ENCODE results near the gene PATL1.
A peak's percentile ranks its signal among the peaks of the same experiment; 100 is the strongest.

PATL1 gene

DNA sequence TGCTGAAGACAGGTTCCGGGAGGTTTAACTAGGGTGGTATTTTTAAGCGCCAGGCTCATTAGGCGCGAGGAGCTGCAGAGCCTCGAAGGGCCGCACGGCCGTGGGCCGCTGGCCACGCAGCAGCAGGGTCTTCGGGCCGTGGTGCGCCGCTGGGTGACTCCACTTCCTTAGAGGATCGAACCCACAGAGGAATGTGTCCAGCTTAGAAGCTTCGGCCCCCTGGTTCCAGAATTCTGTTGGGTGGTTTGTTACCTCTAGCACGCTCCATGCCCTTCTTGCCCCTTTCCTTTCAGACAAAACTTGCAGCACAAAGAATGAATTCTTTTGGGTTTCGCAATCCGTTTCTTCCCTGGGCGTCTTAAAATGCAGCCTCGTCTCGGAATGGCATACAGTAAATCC is 773 bp upstream of the PATL1 start:
- POLR2A ChIA-PET = interaction anchor here (0.6 to 1.8 kb wide), 23 partner anchors 8 to 356 kb away, joined by 3 to 39 read pairs (median 5); partner anchors contain the start of genes MRPL16, OSBP and STX3
- Histone ChIP-seq H3K9me3 (ENCODE audit: control insufficient read depth, insufficient read depth, low read depth, low read length) (no peaks in the 10 kb centered on the region), H3K4me3 (ENCODE audit: low read depth, low read length) (peak overlapping the region; percentile 80), H3K4me1 (ENCODE audit: control insufficient read depth, insufficient read depth, low read length) (no peaks in the 10 kb centered on the region), H3K27ac (ENCODE audit: extremely low read depth, low read depth, low read length) (peak overlapping the region; percentile 66; the same call in 1 of the 2 replicates), H3K36me3 (ENCODE audit: control insufficient read depth in 2 of 2, insufficient read depth in 1 of 2, low read length in 2 of 2) (peaks cover 20 to 23% of the 10 kb centered on the region in 2 experiments)
- CTCF ChIA-PET = interaction anchor here (0.5 to 1.9 kb wide), 4 partner anchors 11 to 1908 kb away, joined by 3 to 11 read pairs (median 3); partner anchors contain the start of gene CTNND1
- TF ChIP-seq ZNF148 (tag by site-specific recombination; IDR thresholded peaks at IDR 0.05; ENCODE audit: borderline replicate concordance) (no peak), ZNF132 (tag by site-specific recombination; IDR thresholded peaks at IDR 0.05; ENCODE audit: borderline replicate concordance) (no peak), ZNF549 (tag by site-specific recombination; IDR thresholded peaks at IDR 0.05) (no peak), ZNF600 (tag by site-specific recombination; IDR thresholded peaks at IDR 0.05) (0 out of 2 replicates have a peak, but pooled peaks have one; percentile 2), REST (tag by site-specific recombination; IDR thresholded peaks at IDR 0.05) (no peak), ZNF280C (tag by site-specific recombination; IDR thresholded peaks at IDR 0.05) (no peak), ZNF501 (tag by site-specific recombination; IDR thresholded peaks at IDR 0.05) (no peak), ZNF292 (tag by site-specific recombination; IDR thresholded peaks at IDR 0.05; ENCODE audit: borderline replicate concordance, low read depth) (no peak), ZNF366 (tag by site-specific recombination; conservative IDR thresholded peaks at IDR 0.05) (no peak), ZNF23 (tag by site-specific recombination; IDR thresholded peaks at IDR 0.05; ENCODE audit: borderline replicate concordance) (no peak), ZNF426 (tag by site-specific recombination; IDR thresholded peaks at IDR 0.05) (no peak), SP2 (tag by site-specific recombination; IDR thresholded peaks at IDR 0.05) (no peak), ZNF335 (tag by site-specific recombination; conservative IDR thresholded peaks at IDR 0.05) (0 out of 2 replicates have a peak, but pooled peaks have one; percentile 26), KLF1 (tag by site-specific recombination; IDR thresholded peaks at IDR 0.05) (no peak), ZBTB17 (tag by site-specific recombination; IDR thresholded peaks at IDR 0.05) (peak; percentile 44; the same call in 1 of the 2 replicates), ZSCAN23 (tag by site-specific recombination; IDR thresholded peaks at IDR 0.05) (no peak), ZNF488 (tag by site-specific recombination; IDR thresholded peaks at IDR 0.05) (no peak), GLIS1 (tag by site-specific recombination; IDR thresholded peaks at IDR 0.05) (no peak), ZNF621 (tag by site-specific recombination; IDR thresholded peaks at IDR 0.05) (no peak), ZNF223 (tag by site-specific recombination; IDR thresholded peaks at IDR 0.05) (no peak), ZNF610 (tag by site-specific recombination; IDR thresholded peaks at IDR 0.05; ENCODE audit: borderline replicate concordance) (0 out of 2 replicates have a peak, but pooled peaks have one; percentile 24), ATF2 (tag by site-specific recombination; IDR thresholded peaks at IDR 0.05; ENCODE audit: low read depth) (no peak), ZBTB20 (tag by site-specific recombination; IDR thresholded peaks at IDR 0.05) (0 out of 2 replicates have a peak, but pooled peaks have one; percentile 50), BCL11B (tag by site-specific recombination; IDR thresholded peaks at IDR 0.05; ENCODE audit: low read depth) (no peak), YY2 (tag by site-specific recombination; IDR thresholded peaks at IDR 0.05) (no peak)
- TF ChIP-seq, protein P1, sequence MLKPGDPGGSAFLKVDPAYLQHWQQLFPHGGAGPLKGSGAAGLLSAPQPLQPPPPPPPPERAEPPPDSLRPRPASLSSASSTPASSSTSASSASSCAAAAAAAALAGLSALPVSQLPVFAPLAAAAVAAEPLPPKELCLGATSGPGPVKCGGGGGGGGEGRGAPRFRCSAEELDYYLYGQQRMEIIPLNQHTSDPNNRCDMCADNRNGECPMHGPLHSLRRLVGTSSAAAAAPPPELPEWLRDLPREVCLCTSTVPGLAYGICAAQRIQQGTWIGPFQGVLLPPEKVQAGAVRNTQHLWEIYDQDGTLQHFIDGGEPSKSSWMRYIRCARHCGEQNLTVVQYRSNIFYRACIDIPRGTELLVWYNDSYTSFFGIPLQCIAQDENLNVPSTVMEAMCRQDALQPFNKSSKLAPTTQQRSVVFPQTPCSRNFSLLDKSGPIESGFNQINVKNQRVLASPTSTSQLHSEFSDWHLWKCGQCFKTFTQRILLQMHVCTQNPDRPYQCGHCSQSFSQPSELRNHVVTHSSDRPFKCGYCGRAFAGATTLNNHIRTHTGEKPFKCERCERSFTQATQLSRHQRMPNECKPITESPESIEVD (tag by site-specific recombination; IDR thresholded peaks at IDR 0.05) = no peak

All from HEK293 (cell line).